Superior temporal gyrus (tissue), 1 donor: Measurements from ENCODE around the gene OR2C1.

Experiments
- DNase-seq: peaks from one replicate; pipeline ENCODE4 v3.0.0-alpha.2; 2016; ENCODE audit errors: extremely low spot score

OR2C1 gene

DNA sequence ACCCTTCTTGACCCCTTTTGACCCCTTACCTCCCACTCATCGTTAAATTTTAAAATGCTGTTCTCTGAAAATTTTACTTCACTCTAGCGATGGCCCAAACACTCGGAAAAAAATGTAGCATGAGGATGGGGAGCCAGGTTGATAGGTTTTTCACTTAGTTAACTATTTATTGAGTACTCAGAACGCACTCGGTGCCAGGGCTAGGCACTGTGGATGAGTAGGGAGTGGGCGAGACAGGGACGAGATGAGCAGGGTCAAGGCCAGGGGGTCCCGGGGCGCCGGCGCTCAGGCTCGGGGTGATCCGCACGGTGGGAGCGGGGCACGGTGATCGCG lies 44.7 kb downstream of the OR2C1 start:
- no peak for DNase-seq

- peak; percentile 99 for DNase-seq
Measured at GRCh38 chr16:3400779-3401688, 45.3 kb downstream of the OR2C1 start, which contains the start of the genes ZNF174 and ZSCAN32. Gene ZNF174 (plus strand): TSS chr16:3401215. CDS start chr16:3402005, 790 bp downstream. Gene ZSCAN32 (minus strand): TSS chr16:3401004. CDS start chr16:3397557, 3,447 bp downstream.

- peak; percentile 24 for DNase-seq
Measured at GRCh38 chr16:3401719-3402397, 46.2 kb downstream of the OR2C1 start.
